AG09319 (cell line): ENCODE measurements around the gene IFITM5.

Experiments
- DNase-seq: peaks from one replicate; pipeline ENCODE4 v3.0.0-alpha.2; 2010; ENCODE audit warnings: low read depth; ENCODE audit errors: extremely low read depth
- CTCF ChIP-seq: IDR thresholded peaks from 2 replicates; pipeline ENCODE4 v1.5.1; 2011; ENCODE audit warnings: low read depth, mild to moderate bottlenecking, inconsistent platforms, low read length, moderate library complexity

IFITM5 gene

GRCh38 chr11:272931-273198, 26.5 kb downstream of the IFITM5 start:
- DNase-seq = no peak
- TF ChIP-seq CTCF = no peak

- TF ChIP-seq CTCF = no peak
- DNase-seq = no peak
Observed at GRCh38 chr11:272195-272930, 27.0 kb downstream of the IFITM5 start.

- no peak for TF ChIP-seq CTCF
- DNase-seq = no peak
Observed at GRCh38 chr11:271319-271715, 28.0 kb downstream of the IFITM5 start.

GRCh38 chr11:270451-271318, 28.6 kb downstream of the IFITM5 start:
- no peak for TF ChIP-seq CTCF
- DNase-seq = no peak

- no peak for TF ChIP-seq CTCF
- no peak for DNase-seq
Observed at GRCh38 chr11:269146-269890, 30.0 kb downstream of the IFITM5 start.

GRCh38 chr11:268716-269145, 30.6 kb downstream of the IFITM5 start:
- TF ChIP-seq CTCF = peak; percentile 36
- peak; percentile 41 for DNase-seq
